AG09309 (cell line): ENCODE data around the gene EXOC1.

Experiments used
- DNase-seq: peaks from one replicate; pipeline ENCODE4 v3.0.0-alpha.2; 2010; ENCODE audit warnings: low read depth
- H3K4me3 ChIP-seq: 2 replicates; pipeline ENCODE4 v1.5.1; 2011; ENCODE audit warnings: mild to moderate bottlenecking, low read depth, low read length, moderate library complexity; ENCODE audit not compliant: control insufficient read depth
- TF ChIP-seq, protein P1 (sequence below): IDR thresholded peaks from 2 replicates; pipeline ENCODE4 v1.5.1; 2011; ENCODE audit warnings: mild to moderate bottlenecking, low read depth, low read length, inconsistent platforms; ENCODE audit not compliant: insufficient read depth, control insufficient read depth; ENCODE audit errors: missing control alignments

EXOC1 gene

GRCh38 chr4:55853484-55854046 lies at the start of gene EXOC1:
TSS of gene EXOC1 (plus strand) at chr4:55853648. CDS start at chr4:55858324, 4,676 bp downstream.
- TF ChIP-seq, protein P1, sequence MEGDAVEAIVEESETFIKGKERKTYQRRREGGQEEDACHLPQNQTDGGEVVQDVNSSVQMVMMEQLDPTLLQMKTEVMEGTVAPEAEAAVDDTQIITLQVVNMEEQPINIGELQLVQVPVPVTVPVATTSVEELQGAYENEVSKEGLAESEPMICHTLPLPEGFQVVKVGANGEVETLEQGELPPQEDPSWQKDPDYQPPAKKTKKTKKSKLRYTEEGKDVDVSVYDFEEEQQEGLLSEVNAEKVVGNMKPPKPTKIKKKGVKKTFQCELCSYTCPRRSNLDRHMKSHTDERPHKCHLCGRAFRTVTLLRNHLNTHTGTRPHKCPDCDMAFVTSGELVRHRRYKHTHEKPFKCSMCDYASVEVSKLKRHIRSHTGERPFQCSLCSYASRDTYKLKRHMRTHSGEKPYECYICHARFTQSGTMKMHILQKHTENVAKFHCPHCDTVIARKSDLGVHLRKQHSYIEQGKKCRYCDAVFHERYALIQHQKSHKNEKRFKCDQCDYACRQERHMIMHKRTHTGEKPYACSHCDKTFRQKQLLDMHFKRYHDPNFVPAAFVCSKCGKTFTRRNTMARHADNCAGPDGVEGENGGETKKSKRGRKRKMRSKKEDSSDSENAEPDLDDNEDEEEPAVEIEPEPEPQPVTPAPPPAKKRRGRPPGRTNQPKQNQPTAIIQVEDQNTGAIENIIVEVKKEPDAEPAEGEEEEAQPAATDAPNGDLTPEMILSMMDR = no peak
- peak within 1 kb of the TSS; percentile 83 for H3K4me3 ChIP-seq

GRCh38 chr4:55807556-55807955 lies 45.9 kb upstream of the EXOC1 start:
- DNase-seq = no peak

More at GRCh38 chr4:55853484-55854046, at the start of gene EXOC1:
- DNase-seq = peak; percentile 71

DNA sequence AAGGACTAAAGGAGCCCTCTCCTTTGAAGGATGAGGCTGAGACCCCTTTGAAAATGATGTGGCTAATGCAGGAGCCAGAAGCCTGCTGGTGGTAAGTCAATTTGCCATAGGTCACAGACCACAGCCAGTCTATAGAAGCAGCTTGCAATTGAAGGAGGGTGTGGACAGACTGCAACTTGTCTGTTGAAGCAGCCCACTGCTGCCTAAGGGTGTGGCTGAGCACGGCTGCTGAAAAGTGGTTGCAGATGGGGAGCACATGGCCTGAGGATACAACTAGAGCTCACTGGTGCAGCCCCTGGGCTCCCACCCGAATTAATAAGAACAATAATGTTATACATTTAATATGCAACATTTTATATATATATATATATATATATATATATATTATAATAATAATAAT lies 45.3 kb upstream of the EXOC1 start:
- H3K4me3 ChIP-seq = no peak overlapping the region
- TF ChIP-seq, protein P1 = no peak
- no peak for DNase-seq

More at GRCh38 chr4:55807556-55807955, 45.9 kb upstream of the EXOC1 start:
- TF ChIP-seq, protein P1 = no peak
- no peak overlapping the region for H3K4me3 ChIP-seq

DNA sequence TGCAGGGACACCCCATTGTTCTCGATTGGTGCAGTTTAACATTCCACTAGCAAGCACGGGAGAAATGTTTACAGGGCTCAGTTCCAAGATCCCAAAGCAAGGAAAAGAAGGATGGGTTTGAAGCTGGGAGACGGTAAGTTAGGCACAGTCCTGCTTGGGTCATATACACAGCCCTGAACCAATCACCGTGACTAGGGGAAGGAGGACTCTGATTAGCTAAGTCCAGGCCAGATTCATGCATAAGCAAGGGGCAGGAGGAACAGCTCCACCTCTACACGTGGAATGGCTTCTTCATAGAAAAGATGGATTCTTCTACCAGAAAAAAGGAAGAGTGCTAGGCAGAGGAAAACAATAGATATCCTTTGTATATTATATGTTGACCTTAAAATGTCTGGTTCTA lies 44.8 kb upstream of the EXOC1 start:
- TF ChIP-seq, protein P1 = no peak
- DNase-seq = no peak
- no peak overlapping the region for H3K4me3 ChIP-seq

- no peak overlapping the region for H3K4me3 ChIP-seq
- TF ChIP-seq, protein P1 = no peak
- DNase-seq = no peak
These were observed 35.8 kb upstream of the EXOC1 start for GRCh38 chr4:55817691-55818090.

DNA sequence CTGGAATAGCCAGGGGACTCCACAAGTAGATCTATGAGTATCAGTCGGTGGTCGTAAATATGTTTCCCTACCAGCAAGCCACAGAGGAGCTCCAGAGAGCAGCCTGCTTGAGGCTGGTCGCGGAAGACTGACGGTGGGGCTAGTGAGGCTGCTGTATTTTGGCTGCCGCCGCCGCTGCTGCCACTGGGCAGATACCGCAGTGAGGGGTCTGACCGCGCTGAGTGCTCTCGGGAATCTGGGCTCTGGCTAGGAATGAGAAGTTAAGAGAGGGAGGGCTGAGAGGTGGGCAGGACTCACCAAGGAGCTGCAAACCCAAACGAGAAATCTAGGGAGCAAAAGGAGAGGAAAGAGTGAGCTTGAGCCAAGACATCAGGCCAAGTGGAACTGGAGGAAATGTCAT lies 33.8 kb upstream of the EXOC1 start, which contains the start of gene EXOC1L:
TSS of gene EXOC1L (plus strand) at position 157 of the 400 bp plus-strand sequence. CDS start at position 394, 237 bp downstream.
- no peak for DNase-seq
- TF ChIP-seq, protein P1 = no peak
- peak within 1 kb of the TSS; percentile 21; the same call in 1 of the 2 replicates for H3K4me3 ChIP-seq
